Stimulated activated CD4-positive, alpha-beta T cell treated with anti-CD3 and anti-CD28 coated beads, Interleukin-12 subunit alpha, Interleukin-12 subunit beta, amount 100 ng/mL, for 4 hours (primary cell): ENCODE measurements around the gene SMG1.
"Not testable (repeated sequence)": the region's sequence is repeated elsewhere in the genome, so short reads cannot be mapped to it uniquely, and the experiment has no call there.

Experiments
- DNase-seq: peaks from one replicate; pipeline ENCODE4 v3.0.0-alpha.2; 2020

The SMG1 gene

GRCh38 chr16:18796377-18796776 lies 129.8 kb downstream of the SMG1 start:
- no peak for DNase-seq

GRCh38 chr16:18792836-18793433 lies 133.3 kb downstream of the SMG1 start:
- DNase-seq: no peak

GRCh38 chr16:18789850-18790706 lies 136.1 kb downstream of the SMG1 start, which contains the start of gene RPS15A:
Gene RPS15A, minus strand, starts transcription at chr16:18790334. Its CDS starts 1,221 bp downstream, at chr16:18789113.
- peak; percentile 82 for DNase-seq

- no peak for DNase-seq
Measured at GRCh38 chr16:18789515-18789849, 136.7 kb downstream of the SMG1 start.

GRCh38 chr16:18788828-18789514 lies 137.2 kb downstream of the SMG1 start:
- DNase-seq: no peak

GRCh38 chr16:18784917-18785623 lies 141.1 kb downstream of the SMG1 start:
- DNase-seq: no peak

- DNase-seq: no peak
Measured at GRCh38 chr16:18783430-18784341, 142.5 kb downstream of the SMG1 start.

- no peak for DNase-seq
Measured at GRCh38 chr16:18782697-18783429, 143.3 kb downstream of the SMG1 start.

GRCh38 chr16:18781232-18781631 lies 145.0 kb downstream of the SMG1 start:
- DNase-seq: not testable (repeated sequence)

GRCh38 chr16:18780460-18781026 lies 145.7 kb downstream of the SMG1 start:
- not testable (repeated sequence) for DNase-seq

- DNase-seq: not testable (repeated sequence)
Measured at GRCh38 chr16:18777664-18778063, 148.5 kb downstream of the SMG1 start.

GRCh38 chr16:18776334-18776733 lies 149.9 kb downstream of the SMG1 start:
- DNase-seq: not testable (repeated sequence)

GRCh38 chr16:18774651-18775050 lies 151.6 kb downstream of the SMG1 start:
- DNase-seq: not testable (repeated sequence)

- not testable (repeated sequence) for DNase-seq
Measured at GRCh38 chr16:18772171-18772570, 154.0 kb downstream of the SMG1 start.

- not testable (repeated sequence) for DNase-seq
Measured at GRCh38 chr16:18770336-18770962, 155.8 kb downstream of the SMG1 start.

GRCh38 chr16:18767217-18767616 lies 159.0 kb downstream of the SMG1 start:
- not testable (repeated sequence) for DNase-seq

- DNase-seq: not testable (repeated sequence)
Measured at GRCh38 chr16:18762713-18763112, 163.5 kb downstream of the SMG1 start.

- peak; percentile 15 for DNase-seq
Measured at GRCh38 chr16:18759598-18760520, 166.3 kb downstream of the SMG1 start.
